ENCODE measurements around the gene CX3CR1. TPM values are rescaled to one million over a fixed set of nuclear protein-coding genes. Genes with fewer than 3 reads are reported as not detected.

CX3CR1 gene, protein sequence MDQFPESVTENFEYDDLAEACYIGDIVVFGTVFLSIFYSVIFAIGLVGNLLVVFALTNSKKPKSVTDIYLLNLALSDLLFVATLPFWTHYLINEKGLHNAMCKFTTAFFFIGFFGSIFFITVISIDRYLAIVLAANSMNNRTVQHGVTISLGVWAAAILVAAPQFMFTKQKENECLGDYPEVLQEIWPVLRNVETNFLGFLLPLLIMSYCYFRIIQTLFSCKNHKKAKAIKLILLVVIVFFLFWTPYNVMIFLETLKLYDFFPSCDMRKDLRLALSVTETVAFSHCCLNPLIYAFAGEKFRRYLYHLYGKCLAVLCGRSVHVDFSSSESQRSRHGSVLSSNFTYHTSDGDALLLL
- not detected in 2 replicates for total RNA-seq (2013; cell fraction: nucleolus; rRNA removed)
- total RNA-seq (2014; rRNA removed) = 0.11 and 0.16 TPM in 2 replicates
- total RNA-seq (2014; rRNA removed; fragmentation: Illumina TruSeq; extraction: Trizol) = 0.09 and 0.18 TPM in 2 replicates
- total RNA-seq (2021) = 0.08 and 0.23 TPM in 2 replicates
- not detected for polyA plus RNA-seq (2011; ENCODE audit: low read depth)
- polyA plus RNA-seq (2011; rRNA removed) = 0.45 and 0.53 TPM in 2 replicates
- polyA plus RNA-seq (2011; cell fraction: cytosol; rRNA removed) = 0.35 and 0.48 TPM in 2 replicates
- polyA plus RNA-seq (2011; cell fraction: nucleus; rRNA removed) = 0.28 and 0.31 TPM in 2 replicates
- not detected in 2 replicates for polyA plus RNA-seq (2012)
- polyA plus RNA-seq (2014; fragmentation: Illumina TruSeq; extraction: Trizol) = 0.16 and 0.21 TPM in 2 replicates
- polyA plus RNA-seq (2014; fragmentation: Nextera tagmentation; extraction: Ambion mirVana) = under 1 TPM; 0.05 to 0.09 TPM
- polyA plus RNA-seq (2014; rRNA removed) = 0.09 and 0.12 TPM in 2 replicates
- under 1 TPM; 0.09 to 0.53 TPM for polyA plus RNA-seq (2016; fragmentation: Nextera tagmentation; extraction: Ambion mirVana)
- 0.15 and 0.46 TPM in 2 replicates for polyA minus RNA-seq (2011; rRNA and poly(A)+ RNA removed)
- polyA minus RNA-seq (2011; cell fraction: cytosol; rRNA and poly(A)+ RNA removed) = not detected in 2 replicates
- polyA minus RNA-seq (2011; cell fraction: nucleus; rRNA and poly(A)+ RNA removed) = 0.10 TPM in 1 of 2 replicates, not detected in the other
- percentile 29 among the genes with signal in this experiment for Bru-seq, nascent RNA
- percentile 32 among the genes with signal in this experiment for BruChase-seq, experiment 1, labeled RNA remaining after a 6-hour chase
- BruChase-seq, experiment 2, labeled RNA remaining after a 2-hour chase = percentile 30 among the genes with signal in this experiment
- long read RNA-seq, experiment 1 = 0 reads
- long read RNA-seq, experiment 2 = 0 reads

DNA sequence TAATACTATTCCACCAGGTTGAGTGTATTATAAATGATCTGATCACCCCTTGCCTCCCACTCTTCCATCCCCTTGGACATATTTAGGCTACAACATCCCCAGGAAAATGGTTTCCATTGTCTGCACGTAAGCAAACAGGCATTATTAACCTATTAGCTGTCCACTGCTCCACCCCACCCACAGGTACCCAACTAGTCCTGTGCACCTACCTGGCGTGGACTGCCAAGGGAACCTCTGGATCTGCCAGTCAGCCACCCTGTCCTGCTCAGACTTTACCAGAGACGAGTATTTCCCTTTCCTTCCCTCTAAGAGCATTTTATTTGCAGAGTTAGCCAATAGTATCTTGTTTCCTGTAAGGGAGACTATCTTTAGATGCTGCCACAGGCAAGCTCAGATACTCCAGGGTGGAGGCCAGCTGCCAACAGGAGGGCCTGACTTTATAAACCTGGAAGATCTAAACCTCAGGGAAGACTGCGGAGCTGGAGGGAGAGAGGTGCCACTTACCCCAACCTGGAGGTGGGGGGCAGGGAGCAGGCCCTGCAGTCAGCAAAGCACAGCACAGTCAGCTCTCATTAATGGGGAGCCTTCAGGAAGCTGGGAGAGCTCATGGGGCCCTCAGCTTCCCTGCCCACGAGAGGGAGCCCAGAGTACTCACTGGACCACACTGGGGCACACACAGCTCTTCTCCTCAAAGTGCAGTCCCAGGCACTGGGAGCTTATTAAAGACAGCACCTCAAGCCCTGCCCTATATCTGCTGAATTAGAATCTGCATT, at the start of gene CX3CR1:
CX3CR1 (minus strand) TSS at position 292 of the 773 bp plus-strand sequence. CDS start 13,527 bp downstream, outside the sequence.
- H2AFZ ChIP-seq (ENCODE audit: control insufficient read depth, low read depth, low read length) = no peak within 1 kb of the TSS
- H3K9me3 ChIP-seq (replicated peaks; ENCODE audit: control insufficient read depth, insufficient read depth, low read length) = no peaks in the 10 kb centered on the region
- no peak for TF ChIP-seq EZH2 (IDR thresholded peaks at IDR 0.05; ENCODE audit: borderline replicate concordance, control insufficient read depth, low read depth, low read length)
- no peak for TF ChIP-seq ATF7 (IDR thresholded peaks at IDR 0.05; ENCODE audit: low read depth)
- TF ChIP-seq ZSCAN29 (IDR thresholded peaks at IDR 0.05) = no peak
- no peak for TF ChIP-seq POU2F2 (IDR thresholded peaks at IDR 0.05; ENCODE audit: borderline replicate concordance, low read depth, low read length)
- no peak for TF ChIP-seq ESRRA (IDR thresholded peaks at IDR 0.05; ENCODE audit: low read length)
- no peaks in the 10 kb centered on the region for H3K79me2 ChIP-seq (ENCODE audit: control insufficient read depth, insufficient read depth, low read length)
- H3K36me3 ChIP-seq (ENCODE audit: control insufficient read depth in 2 of 2, insufficient read depth in 2 of 2, low read length in 1 of 2) = no peaks in the 10 kb centered on the region
- H3K27ac ChIP-seq (ENCODE audit: control insufficient read depth, insufficient read depth) = no peak within 1 kb of the TSS
- DNase-seq (ENCODE audit: low read depth, low spot score) = no peak
- ChIA-PET RAD21 (ENCODE audit: unreplicated experiment) (interaction anchor here (0.8 to 4.3 kb wide), 5 partner anchors 8 to 89 kb away, joined by 3 to 19 read pairs (median 5); no protein-coding TSS in a partner anchor), CTCF (interaction anchor here (0.9 to 15.5 kb wide), 8 partner anchors 9 to 89 kb away, joined by 3 to 191 read pairs (median 4); partner anchors contain the start of gene XIRP1), POLR2A (interaction anchor here (1.1 kb wide), 1 partner anchor 12 kb away, joined by 3 read pairs; no protein-coding TSS in a partner anchor), SMC1A (ENCODE audit: uncharacterized antibody, unreplicated experiment) (interaction anchor here (1.1 to 20.6 kb wide), 9 partner anchors 11 to 86 kb away, joined by 3 to 648 read pairs (median 4); partner anchors contain the start of gene XIRP1)
- H3K27me3 ChIP-seq (replicated peaks in 1 of 2; ENCODE audit: control insufficient read depth in 2 of 2, insufficient read depth in 2 of 2, low read length in 1 of 2) = peaks cover 0 to 3% of the 10 kb centered on the region in 2 experiments; a peak in 1 of 4 replicates
- no peak within 1 kb of the TSS for H3K4me3 ChIP-seq
- WGBS (ENCODE audit: insufficient coverage, insufficient replicate concordance, low lambda C conversion rate, missing lambda C conversion rate) = 35% methylated on average over 5 of the region's 5 CpGs
- BruUV-seq (replicated peaks) = no TSS peak
- peaks cover 6% of the 10 kb centered on the region for H3K4me1 ChIP-seq (ENCODE audit: control insufficient read depth, insufficient read depth, low read length)
- in situ Hi-C loops (cut with MboI) = loop anchor here (5.0 kb wide), 1 partner anchor 178 kb away; no protein-coding TSS in a partner anchor
- FAIRE-seq = no peak
- intact Hi-C loops (cut with micrococcal nuclease; ENCODE audit: unreplicated experiment) = loop anchor here (10.0 kb wide), 1 partner anchor 545 kb away; no protein-coding TSS in a partner anchor
- no peak within 1 kb of the TSS for H3K9ac ChIP-seq (ENCODE audit: control insufficient read depth, insufficient read depth, low read length)
- H4K20me1 ChIP-seq (ENCODE audit: control insufficient read depth, insufficient read depth) = no peaks in the 10 kb centered on the region
- ATAC-seq = peak; percentile 21; the same call in 1 of the 3 replicates
- H3K4me2 ChIP-seq (ENCODE audit: control insufficient read depth, insufficient read depth) = no peak within 1 kb of the TSS
